Dorsolateral prefrontal cortex (tissue), 118 donors: ENCODE measurements around the gene IL20RA. TPM values are rescaled to one million over a fixed set of nuclear protein-coding genes. Genes with fewer than 3 reads are reported as not detected.

Experiments
- total RNA-seq, 120 experiments: library from RNA; stranded (reverse); gene quantifications; one replicate each; pipeline versions ENCODE4 v1.2.3 to v1.2.4, GENCODE V29; 2022

IL20RA gene
- total RNA-seq, 120 experiments from 2014 or later = 0.86 to 4.9 (median 2.1) TPM

Other genes starting within 250 kb of the IL20RA start
- gene PEX7, start 222.4 kb downstream of the IL20RA start, total RNA-seq = 10 to 100 TPM in 7 of 120 experiments, 1 to 10 TPM in 113; 2.1 to 11.5 (median 7.1) TPM
- gene SLC35D3, start 122.7 kb downstream of the IL20RA start, total RNA-seq = under 1 TPM in 21 of 120 experiments, not detected in 99; 0.19 to 0.37 (median 0.24) TPM
- gene IL22RA2, start 128.7 kb upstream of the IL20RA start, total RNA-seq = not detected
- 10 to 100 TPM; 27.5 to 68.4 (median 46.0) TPM for gene IFNGR1, start 174.4 kb upstream of the IL20RA start, total RNA-seq